SK-N-SH (cell line): ENCODE results near the gene PAGE2. TPM values are rescaled to one million over a fixed set of nuclear protein-coding genes. Genes with fewer than 3 reads are reported as not detected.

ENCODE experiments used
- CTCF ChIA-PET: fragments of 300-600, 350-600 bp; formaldehyde crosslinking; extraction: SDS; loops from one replicate; lab custom pipeline; 2021; lab: Yijun Ruan, JAX
- POLR2A ChIA-PET: fragments of 350-600 bp; sonication (Branson Sonifier 250); formaldehyde crosslinking; extraction: SDS; loops from one replicate; lab custom pipeline; 2020; ENCODE audit warnings: antibody characterized with exemption, inconsistent platforms; lab: Yijun Ruan, JAX
- DNase-seq: peaks from one replicate; pipeline ENCODE4 v3.0.0; 2012
- H2AFZ ChIP-seq: fragments of 200-600 bp; sonication (generic); 2 replicates; pipeline ENCODE4 v1.8.1; 2016; ENCODE audit warnings: antibody characterized with exemption, mild to moderate bottlenecking, low read depth
- H3F3A ChIP-seq: fragments of 200-600 bp; sonication (generic); replicated peaks from 2 replicates; pipeline ENCODE3; 2016; ENCODE audit warnings: antibody characterized with exemption, mild to moderate bottlenecking; ENCODE audit not compliant: insufficient read depth
- H3K27ac ChIP-seq, 2 experiments: fragments of 200-500 bp in 1 of 2; fragments of 200-600 bp in 1 of 2; sonication (Bioruptor generic) in 1 of 2; sonication (generic), shearing (Covaris generic) in 1 of 2; 2 replicates each; pipeline versions ENCODE4 v1.5.1 to v1.6.1; 2014 to 2016; ENCODE audit warnings: low read depth in 2 of 2, inconsistent platforms in 1 of 2, low read length in 1 of 2, mild to moderate bottlenecking in 1 of 2, mixed read lengths in 1 of 2
- H3K27me3 ChIP-seq: fragments of 200-600 bp; sonication (generic), shearing (Covaris generic); 2 replicates; pipeline ENCODE4 v1.6.1; 2016; ENCODE audit warnings: mixed run types; ENCODE audit not compliant: insufficient read depth
- H3K36me3 ChIP-seq, 2 experiments: fragments of 200-500 bp in 1 of 2; fragments of 200-600 bp in 1 of 2; sonication (Bioruptor generic) in 1 of 2; sonication (generic) in 1 of 2; replicated peaks in 1 of 2; 2 replicates each; pipeline versions ENCODE3 to v1.5.1; 2014 to 2016; ENCODE audit warnings: low read length in 1 of 2, mild to moderate bottlenecking in 1 of 2; ENCODE audit not compliant: insufficient read depth in 2 of 2, control insufficient read depth in 1 of 2
- H3K4me1 ChIP-seq, 2 experiments: fragments of 200-500 bp in 1 of 2; fragments of 200-600 bp in 1 of 2; sonication (Bioruptor generic) in 1 of 2; sonication (generic), shearing (Covaris generic) in 1 of 2; 2 replicates each; pipeline versions ENCODE4 v1.5.1 to v1.6.1; 2014 to 2016; ENCODE audit warnings: low read depth in 1 of 2, low read length in 1 of 2, mixed run types in 1 of 2; ENCODE audit not compliant: insufficient read depth in 2 of 2, control insufficient read depth in 1 of 2
- H3K4me2 ChIP-seq: fragments of 200-600 bp; sonication (generic), shearing (Covaris generic); 2 replicates; pipeline ENCODE4 v1.6.1; 2017; ENCODE audit warnings: mixed run types
- H3K4me3 ChIP-seq, 2 experiments: fragments of 200-500 bp in 1 of 2; fragments of 200-600 bp in 1 of 2; sonication (Bioruptor generic) in 1 of 2; sonication (generic), shearing (Covaris generic) in 1 of 2; 2 replicates each; pipeline versions ENCODE4 v1.5.1 to v1.8.1; 2014 to 2016; ENCODE audit warnings: low read depth in 2 of 2, inconsistent platforms in 1 of 2, low read length in 1 of 2, mild to moderate bottlenecking in 1 of 2, mixed read lengths in 1 of 2, moderate library complexity in 1 of 2
- H3K79me2 ChIP-seq: fragments of 200-600 bp; sonication (generic); 2 replicates; pipeline ENCODE4 v1.8.1; 2017; ENCODE audit warnings: mild to moderate bottlenecking; ENCODE audit not compliant: insufficient read depth
- H3K9ac ChIP-seq: fragments of 200-600 bp; sonication (generic); 2 replicates; pipeline ENCODE4 v1.6.1; 2017; ENCODE audit warnings: mixed run types
- H3K9me2 ChIP-seq: fragments of 200-600 bp; sonication (generic); 2 replicates; pipeline ENCODE4 v1.6.1; 2017; ENCODE audit warnings: mixed run types
- H3K9me3 ChIP-seq: fragments of 200-600 bp; sonication (generic); 2 replicates; pipeline ENCODE4 v1.6.1; 2017; ENCODE audit warnings: mixed run types, mild to moderate bottlenecking, moderate library complexity
- H4K20me1 ChIP-seq: fragments of 200-600 bp; sonication (generic); 2 replicates; pipeline ENCODE4 v1.6.1; 2017; ENCODE audit warnings: mild to moderate bottlenecking, mixed run types; ENCODE audit not compliant: insufficient read depth
- CTCF ChIP-seq: fragments of 200-600 bp; sonication (generic); IDR thresholded peaks from 2 replicates; pipeline ENCODE4 v1.6.1; 2017; ENCODE audit warnings: antibody characterized with exemption, mild to moderate bottlenecking, moderate library complexity
- ELF1 ChIP-seq: IDR thresholded peaks from 2 replicates; pipeline ENCODE4 v1.4.0; 2012
- FOSL2 ChIP-seq: IDR thresholded peaks from 2 replicates; pipeline ENCODE4 v1.4.0; 2012; ENCODE audit warnings: low read depth, mild to moderate bottlenecking, moderate library complexity, borderline replicate concordance
- FOXM1 ChIP-seq: IDR thresholded peaks from 2 replicates; pipeline ENCODE4 v1.4.0; 2012; ENCODE audit warnings: low read depth, mild to moderate bottlenecking
- GABPA ChIP-seq: IDR thresholded peaks from 2 replicates; pipeline ENCODE4 v1.4.0; 2012; ENCODE audit warnings: low read depth, mild to moderate bottlenecking
- JUND ChIP-seq: IDR thresholded peaks from 2 replicates; pipeline ENCODE4 v1.4.0; 2012
- MAX ChIP-seq: IDR thresholded peaks from 2 replicates; pipeline ENCODE4 v1.4.0; 2012; ENCODE audit warnings: low read depth
- NFIC ChIP-seq: IDR thresholded peaks from 2 replicates; pipeline ENCODE4 v1.4.0; 2012; ENCODE audit warnings: borderline replicate concordance
- POLR2AphosphoS5 ChIP-seq: IDR thresholded peaks from 2 replicates; pipeline ENCODE4 v1.6.1; 2012; ENCODE audit warnings: low read depth, low read length
- RAD21 ChIP-seq: IDR thresholded peaks from 2 replicates; pipeline ENCODE4 v1.6.1; 2012; ENCODE audit warnings: mild to moderate bottlenecking, low read length
- SIN3A ChIP-seq: IDR thresholded peaks from 2 replicates; pipeline ENCODE4 v1.6.1; 2012; ENCODE audit warnings: low read depth, mild to moderate bottlenecking, low read length, moderate library complexity, borderline replicate concordance
- TAF1 ChIP-seq: IDR thresholded peaks from 2 replicates; pipeline ENCODE4 v1.6.1; 2012; ENCODE audit warnings: low read depth, mild to moderate bottlenecking, low read length, moderate library complexity, borderline replicate concordance
- USF2 ChIP-seq: fragments of 150-350 bp; IDR thresholded peaks from 2 replicates; pipeline ENCODE4 v1.6.1; 2017; ENCODE audit warnings: antibody characterized with exemption, low read length, low read depth, borderline replicate concordance
- ZBTB33 ChIP-seq: IDR thresholded peaks from 2 replicates; pipeline ENCODE4 v1.4.0; 2012; ENCODE audit warnings: low read depth, borderline replicate concordance
- WGBS: methylation state at CpG from one replicate; pipeline ENCODE4 v1.1.6; 2017; ENCODE audit warnings: low lambda C conversion rate; 5-methylcytosine and 5-hydroxymethylcytosine counted together
- polyA plus RNA-seq, 3 experiments: library from polyadenylated mRNA; depleted of rRNA; stranded (reverse); fragments of >200 nt; gene quantifications; 2 replicates each; pipeline ENCODE4 v1.2.3, GENCODE V29; 2012
- TF ChIP-seq, protein P1 (sequence below): fragments of 150-350 bp; IDR thresholded peaks from 2 replicates; pipeline ENCODE4 v1.6.1; 2016; ENCODE audit warnings: mild to moderate bottlenecking, low read depth, low read length

PAGE2 gene
- polyA plus RNA-seq, 1 of the 3 experiments (the other 2 are of a cell fraction): 4.2 TPM

GRCh38 chrX:55056820-55057674, 31.8 kb upstream of the PAGE2 start:
- Histone ChIP-seq H3K79me2 (no peaks in the 10 kb centered on the region), H4K20me1 (no peaks in the 10 kb centered on the region), H3K9me3 (no peaks in the 10 kb centered on the region), H3F3A (no peaks in the 10 kb centered on the region), H3K27me3 (no peaks in the 10 kb centered on the region; the same call in 1 of the 2 replicates), H3K4me2 (peak overlapping the region; percentile 50; the same call in 1 of the 2 replicates), H3K9ac (no peak overlapping the region), H3K27ac (peak overlapping the region in 1 of 2 experiments; percentile 44; a peak in 2 of 4 replicates), H3K4me3 (peak overlapping the region; percentile 2 to 7; a peak in 1 of 4 replicates), H3K36me3 (peaks cover 0 to 4% of the 10 kb centered on the region in 2 experiments), H2AFZ (peak overlapping the region; percentile 49; the same call in 1 of the 2 replicates), H3K9me2 (no peaks in the 10 kb centered on the region), H3K4me1 (no peaks in the 10 kb centered on the region)
- WGBS: 6% methylated on average over 7 of the region's 7 CpGs
- POLR2A ChIA-PET: interaction anchor here (1.2 kb wide), 1 partner anchor 417 kb away, joined by 4 read pairs; no protein-coding TSS in a partner anchor
- DNase-seq: no peak
- TF ChIP-seq GABPA: no peak
- no peak for TF ChIP-seq JUND
- TF ChIP-seq USF2: no peak
- TF ChIP-seq, protein P1, sequence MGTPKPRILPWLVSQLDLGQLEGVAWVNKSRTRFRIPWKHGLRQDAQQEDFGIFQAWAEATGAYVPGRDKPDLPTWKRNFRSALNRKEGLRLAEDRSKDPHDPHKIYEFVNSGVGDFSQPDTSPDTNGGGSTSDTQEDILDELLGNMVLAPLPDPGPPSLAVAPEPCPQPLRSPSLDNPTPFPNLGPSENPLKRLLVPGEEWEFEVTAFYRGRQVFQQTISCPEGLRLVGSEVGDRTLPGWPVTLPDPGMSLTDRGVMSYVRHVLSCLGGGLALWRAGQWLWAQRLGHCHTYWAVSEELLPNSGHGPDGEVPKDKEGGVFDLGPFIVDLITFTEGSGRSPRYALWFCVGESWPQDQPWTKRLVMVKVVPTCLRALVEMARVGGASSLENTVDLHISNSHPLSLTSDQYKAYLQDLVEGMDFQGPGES: no peak
- CTCF ChIA-PET: interaction anchor here (0.8 to 1.5 kb wide), 14 partner anchors 11 to 604 kb away, joined by 3 to 7 read pairs (median 3); partner anchors contain the start of gene ITIH6

GRCh38 chrX:55057675-55058249, 31.1 kb upstream of the PAGE2 start:
- Histone ChIP-seq H3K4me2 (peak overlapping the region; percentile 50; the same call in 1 of the 2 replicates), H3K79me2 (no peaks in the 10 kb centered on the region), H3K9ac (no peak overlapping the region), H4K20me1 (no peaks in the 10 kb centered on the region), H3K27ac (peak overlapping the region in 1 of 2 experiments; percentile 44; a peak in 2 of 4 replicates), H3K9me3 (no peaks in the 10 kb centered on the region), H3K36me3 (peaks cover 0 to 4% of the 10 kb centered on the region in 2 experiments), H3F3A (no peaks in the 10 kb centered on the region), H3K4me3 (peak overlapping the region; percentile 2 to 7; a peak in 1 of 4 replicates), H3K4me1 (no peaks in the 10 kb centered on the region), H3K9me2 (no peaks in the 10 kb centered on the region), H2AFZ (peak overlapping the region; percentile 49; the same call in 1 of the 2 replicates), H3K27me3 (no peaks in the 10 kb centered on the region)
- ChIA-PET POLR2A (interaction anchor here (1.2 kb wide), 1 partner anchor 418 kb away, joined by 4 read pairs; no protein-coding TSS in a partner anchor), CTCF (interaction anchor here (0.8 to 1.5 kb wide), 14 partner anchors 12 to 605 kb away, joined by 3 to 7 read pairs (median 3); partner anchors contain the start of gene ITIH6)
- 13% methylated on average over 5 of the region's 5 CpGs for WGBS
- peak; percentile 40 for DNase-seq
- TF ChIP-seq RAD21 (peak; percentile 91), CTCF (peak; percentile 93), SIN3A (no peak), FOSL2 (no peak), NFIC (no peak), POLR2AphosphoS5 (no peak), ZBTB33 (no peak), TAF1 (no peak), MAX (peak; percentile 38; the same call in 1 of the 2 replicates), ELF1 (no peak), FOXM1 (no peak)
